GM23248 (cell line): ENCODE results near the gene TCOF1. TPM values are rescaled to one million over a fixed set of nuclear protein-coding genes. Genes with fewer than 3 reads are reported as not detected.

ENCODE experiments used
- DNase-seq: peaks from one replicate; pipeline ENCODE4 v3.0.0-alpha.2; 2015
- H2AFZ ChIP-seq: fragments of 200-600 bp; sonication (generic); 2 replicates; pipeline ENCODE4 v1.6.1; 2016; ENCODE audit warnings: antibody characterized with exemption
- H3F3A ChIP-seq: fragments of 200-600 bp; sonication (generic); 2 replicates; pipeline ENCODE4 v1.6.1; 2016; ENCODE audit warnings: mild to moderate bottlenecking, antibody characterized with exemption, mixed run types; ENCODE audit not compliant: insufficient read depth
- H3K27ac ChIP-seq: fragments of 200-600 bp; sonication (generic); 2 replicates; pipeline ENCODE4 v1.5.1; 2016; ENCODE audit warnings: mild to moderate bottlenecking
- H3K27me3 ChIP-seq: fragments of 200-600 bp; sonication (generic); replicated peaks from 2 replicates; pipeline ENCODE4 v1.6.1; 2016; ENCODE audit warnings: mild to moderate bottlenecking; ENCODE audit not compliant: insufficient read depth
- H3K36me3 ChIP-seq: fragments of 200-600 bp; sonication (generic); 2 replicates; pipeline ENCODE4 v1.6.1; 2016; ENCODE audit warnings: low read depth, mild to moderate bottlenecking
- H3K4me1 ChIP-seq: fragments of 200-600 bp; sonication (generic); 2 replicates; pipeline ENCODE4 v1.6.1; 2016; ENCODE audit warnings: mild to moderate bottlenecking; ENCODE audit not compliant: insufficient read depth
- H3K4me2 ChIP-seq: fragments of 200-600 bp; sonication (generic); one replicate; pipeline ENCODE4 v1.6.1; 2016; ENCODE audit warnings: mild to moderate bottlenecking; ENCODE audit not compliant: unreplicated experiment
- H3K4me3 ChIP-seq: fragments of 200-600 bp; sonication (generic); 2 replicates; pipeline ENCODE4 v1.5.1; 2016; ENCODE audit warnings: mild to moderate bottlenecking
- H3K79me2 ChIP-seq: fragments of 200-600 bp; sonication (generic); 2 replicates; pipeline ENCODE4 v1.6.1; 2016; ENCODE audit warnings: mild to moderate bottlenecking; ENCODE audit not compliant: insufficient read depth
- H3K9ac ChIP-seq: fragments of 200-600 bp; sonication (generic); 2 replicates; pipeline ENCODE4 v1.6.1; 2016; ENCODE audit warnings: mild to moderate bottlenecking
- H3K9me2 ChIP-seq: fragments of 200-600 bp; sonication (generic); 2 replicates; pipeline ENCODE4 v1.6.1; 2016; ENCODE audit warnings: mixed run types, mild to moderate bottlenecking, moderate library complexity; ENCODE audit not compliant: insufficient read depth
- H3K9me3 ChIP-seq: fragments of 200-600 bp; sonication (generic); one replicate; pipeline ENCODE4 v1.6.1; 2017; ENCODE audit warnings: low read depth
- H4K20me1 ChIP-seq: fragments of 200-600 bp; sonication (generic); 2 replicates; pipeline ENCODE4 v1.6.0; 2016; ENCODE audit not compliant: insufficient read depth
- EZH2 ChIP-seq: fragments of 200-600 bp; sonication (generic); IDR thresholded peaks from 2 replicates; pipeline ENCODE4 v1.6.1; 2018; ENCODE audit warnings: antibody characterized with exemption, mild to moderate bottlenecking; ENCODE audit not compliant: insufficient read depth, poor library complexity, severe bottlenecking
- EZH2phosphoT487 ChIP-seq: fragments of 200-600 bp; sonication (generic); IDR thresholded peaks from 2 replicates; pipeline ENCODE4 v1.6.1; 2018; ENCODE audit warnings: antibody characterized with exemption, moderate library complexity, mild to moderate bottlenecking, low read depth; ENCODE audit not compliant: insufficient read depth
- WGBS, 2 experiments: methylation state at CpG; one replicate each; pipeline ENCODE4 v1.1.6; 2015 to 2017; ENCODE audit warnings: low lambda C conversion rate in 2 of 2, low coverage in 1 of 2; ENCODE audit errors: missing lambda C conversion rate in 2 of 2; 5-methylcytosine and 5-hydroxymethylcytosine counted together
- in situ Hi-C: fragments of 300-500 bp; cut with MboI; formaldehyde crosslinking; loops from 2 replicates; pipeline ENCODE4 v1.15.0; 2020
- polyA plus RNA-seq: library from polyadenylated mRNA; unstranded; fragments of >200 nt; fragmentation: Nextera tagmentation; extraction: Ambion mirVana; gene quantifications from 2 replicates; pipeline ENCODE4 v1.2.1, GENCODE V29; 2016
- total RNA-seq: library from RNA; depleted of rRNA; stranded (reverse); fragments of >200 nt; shearing (Covaris generic); gene quantifications from 2 replicates; pipeline ENCODE4 v1.2.3, GENCODE V29; 2014

The TCOF1 gene
- total and polyA plus RNA-seq, 2 experiments from 2014 or later = 15.1 to 18.0 TPM

GRCh38 chr5:150377964-150378694 is 20.6 kb downstream of the TCOF1 start:
- TF ChIP-seq EZH2 (no peak), EZH2phosphoT487 (no peak)

GRCh38 chr5:150384701-150385100 is 27.2 kb downstream of the TCOF1 start:
- no peak overlapping the region for H3K4me2 ChIP-seq
- H4K20me1 ChIP-seq = no peaks in the 10 kb centered on the region
- H3K79me2 ChIP-seq = no peaks in the 10 kb centered on the region
- in situ Hi-C loops = no loop called here
- TF ChIP-seq EZH2 (no peak), EZH2phosphoT487 (no peak)
- H3K9me2 ChIP-seq = no peaks in the 10 kb centered on the region
- peaks cover 22% of the 10 kb centered on the region for H3K36me3 ChIP-seq
- H3K9ac ChIP-seq = no peak overlapping the region
- H3K4me1 ChIP-seq = no peaks in the 10 kb centered on the region
- H2AFZ ChIP-seq = no peak overlapping the region
- DNase-seq = no peak
- no peak overlapping the region for H3K27ac ChIP-seq
- no peaks in the 10 kb centered on the region for H3K27me3 ChIP-seq
- no peaks in the 10 kb centered on the region for H3F3A ChIP-seq
- no peaks in the 10 kb centered on the region for H3K9me3 ChIP-seq
- 91 to 93% methylated on average over 5 of the region's 5 CpGs for WGBS, 2 experiments
- no peak overlapping the region for H3K4me3 ChIP-seq

More at GRCh38 chr5:150377964-150378694, 20.6 kb downstream of the TCOF1 start:
- in situ Hi-C loops = no loop called here
- Histone ChIP-seq H3K4me1 (peaks cover 26% of the 10 kb centered on the region), H3K27ac (peak overlapping the region; percentile 99), H3K9ac (peak overlapping the region; percentile 81), H4K20me1 (no peaks in the 10 kb centered on the region), H3K79me2 (no peaks in the 10 kb centered on the region), H3K4me2 (peak overlapping the region; percentile 74), H3K9me3 (no peaks in the 10 kb centered on the region), H2AFZ (peak overlapping the region; percentile 32), H3K4me3 (peak overlapping the region; percentile 41), H3F3A (peaks cover 33% of the 10 kb centered on the region), H3K9me2 (no peaks in the 10 kb centered on the region), H3K27me3 (no peaks in the 10 kb centered on the region), H3K36me3 (peaks cover 34% of the 10 kb centered on the region)
- DNase-seq = peak; percentile 94
- 13 to 18% methylated on average over 5 of the region's 5 CpGs for WGBS, 2 experiments

GRCh38 chr5:150386024-150386855 is 28.7 kb downstream of the TCOF1 start:
- in situ Hi-C loops = no loop called here
- no peaks in the 10 kb centered on the region for H4K20me1 ChIP-seq
- H3K9me2 ChIP-seq = no peaks in the 10 kb centered on the region
- no peaks in the 10 kb centered on the region for H3K4me1 ChIP-seq
- no peaks in the 10 kb centered on the region for H3K27me3 ChIP-seq
- H3K4me3 ChIP-seq = no peak overlapping the region
- WGBS, 2 experiments = 89 to 90% methylated on average over 15 of the region's 15 CpGs
- H3K27ac ChIP-seq = no peak overlapping the region
- no peak overlapping the region for H3K4me2 ChIP-seq
- no peak overlapping the region for H3K9ac ChIP-seq
- no peaks in the 10 kb centered on the region for H3K9me3 ChIP-seq
- DNase-seq = no peak
- H2AFZ ChIP-seq = no peak overlapping the region
- no peaks in the 10 kb centered on the region for H3F3A ChIP-seq
- H3K79me2 ChIP-seq = no peaks in the 10 kb centered on the region
- TF ChIP-seq EZH2 (no peak), EZH2phosphoT487 (no peak)
- H3K36me3 ChIP-seq = peaks cover 15% of the 10 kb centered on the region; the same call in 1 of the 2 replicates

GRCh38 chr5:150389531-150390266 is 32.2 kb downstream of the TCOF1 start:
- H3K9me2 ChIP-seq = no peaks in the 10 kb centered on the region
- DNase-seq = no peak

More at GRCh38 chr5:150389531-150390266, 32.2 kb downstream of the TCOF1 start:
- TF ChIP-seq EZH2phosphoT487 = no peak
- TF ChIP-seq EZH2 = no peak
- Histone ChIP-seq H3K9ac (no peak overlapping the region), H3K4me1 (no peaks in the 10 kb centered on the region), H3K27ac (no peak overlapping the region), H3K4me2 (no peak overlapping the region), H3K36me3 (peaks cover 6% of the 10 kb centered on the region; the same call in 1 of the 2 replicates), H3K4me3 (no peak overlapping the region), H3F3A (no peaks in the 10 kb centered on the region), H3K79me2 (no peaks in the 10 kb centered on the region), H4K20me1 (no peaks in the 10 kb centered on the region), H3K27me3 (no peaks in the 10 kb centered on the region), H3K9me3 (no peaks in the 10 kb centered on the region), H2AFZ (no peak overlapping the region)
- 71 to 73% methylated on average over 13 of the region's 13 CpGs for WGBS, 2 experiments
- in situ Hi-C loops = no loop called here
